DMS114 treated with DMSO at 0.1 percent for 48 hours (cell line): Measurements from ENCODE around the gene C1orf115.
A peak's percentile ranks its signal among the peaks of the same experiment; 100 is the strongest.
"Not testable (repeated sequence)": the region's sequence is repeated elsewhere in the genome, so short reads cannot be mapped to it uniquely, and the experiment has no call there.

ENCODE experiments used
- DNase-seq: peaks from one replicate; lab custom pipeline; 2025; ENCODE audit not compliant: unreplicated experiment; lab: John Stamatoyannopoulos, UW

The C1orf115 gene

GRCh38 chr1:220717800-220718640 is 27.9 kb downstream of the C1orf115 start:
- no peak for DNase-seq

DNA sequence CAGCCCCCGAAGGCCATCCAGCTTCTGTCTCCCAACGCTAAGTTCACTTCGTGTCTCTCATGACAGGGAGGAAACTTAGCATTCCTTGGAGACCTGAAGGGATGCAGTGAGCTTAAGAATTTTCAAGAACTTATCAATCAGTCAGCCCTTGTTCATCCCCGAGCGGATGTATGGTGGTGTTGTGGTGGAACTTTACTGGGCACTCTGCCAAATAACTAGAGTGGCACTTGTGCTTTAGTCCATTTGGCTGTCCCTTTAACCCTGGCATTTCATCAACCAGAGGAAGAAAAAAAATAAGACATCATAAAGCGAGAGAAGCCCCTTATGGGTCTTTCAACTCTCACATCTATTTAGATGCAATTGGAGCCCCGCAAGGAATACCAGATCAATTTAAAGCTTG is 31.1 kb downstream of the C1orf115 start:
- DNase-seq, result not testable (repeated sequence)

- no peak for DNase-seq
Observed at GRCh38 chr1:220726634-220727033, 36.5 kb downstream of the C1orf115 start.

DNA sequence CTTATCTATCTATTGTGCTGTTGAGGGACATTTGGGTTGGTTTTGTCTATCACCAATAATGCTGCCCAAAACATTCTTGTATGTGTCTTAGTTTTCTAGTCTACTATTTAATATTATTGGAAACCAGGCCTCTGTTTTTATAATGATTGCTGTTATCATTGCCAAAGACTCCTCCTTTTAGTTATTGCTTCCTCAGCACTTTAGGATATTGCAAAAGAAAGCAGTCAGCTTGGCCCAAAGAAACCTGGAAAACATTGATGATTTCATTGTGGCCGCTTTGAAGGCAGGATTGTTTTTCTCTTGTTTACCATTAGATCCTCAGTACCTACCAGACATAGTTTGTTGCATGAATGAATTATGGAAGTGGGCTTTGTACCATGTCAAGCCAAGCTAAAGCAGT is 37.4 kb downstream of the C1orf115 start:
- no peak for DNase-seq

GRCh38 chr1:220730486-220730885 is 40.3 kb downstream of the C1orf115 start:
- DNase-seq, result no peak

- no peak for DNase-seq
Observed at GRCh38 chr1:220732137-220732536, 42.0 kb downstream of the C1orf115 start.

DNA sequence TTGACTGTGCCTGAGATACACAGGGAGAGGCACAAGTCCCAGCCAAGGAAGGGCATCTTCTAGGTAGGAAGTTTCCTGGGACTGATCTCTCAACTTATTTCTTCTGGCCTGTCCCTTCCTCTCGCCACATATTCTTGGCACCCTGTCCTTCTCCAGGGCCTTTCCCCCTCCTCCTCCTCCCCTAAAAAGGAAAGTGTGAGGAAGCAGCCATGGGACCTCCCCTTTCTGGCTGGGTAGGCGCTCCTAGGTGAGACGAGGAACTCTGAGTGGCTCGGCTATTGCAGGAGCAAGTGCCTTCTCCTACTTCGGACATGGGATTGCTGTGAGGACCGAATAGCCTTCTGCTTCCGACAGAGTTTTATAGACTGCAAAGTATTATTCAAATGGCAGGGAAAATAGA is 42.5 kb downstream of the C1orf115 start:
- DNase-seq, result no peak

GRCh38 chr1:220733086-220733601 is 43.0 kb downstream of the C1orf115 start:
- DNase-seq, result peak; percentile 36

DNA sequence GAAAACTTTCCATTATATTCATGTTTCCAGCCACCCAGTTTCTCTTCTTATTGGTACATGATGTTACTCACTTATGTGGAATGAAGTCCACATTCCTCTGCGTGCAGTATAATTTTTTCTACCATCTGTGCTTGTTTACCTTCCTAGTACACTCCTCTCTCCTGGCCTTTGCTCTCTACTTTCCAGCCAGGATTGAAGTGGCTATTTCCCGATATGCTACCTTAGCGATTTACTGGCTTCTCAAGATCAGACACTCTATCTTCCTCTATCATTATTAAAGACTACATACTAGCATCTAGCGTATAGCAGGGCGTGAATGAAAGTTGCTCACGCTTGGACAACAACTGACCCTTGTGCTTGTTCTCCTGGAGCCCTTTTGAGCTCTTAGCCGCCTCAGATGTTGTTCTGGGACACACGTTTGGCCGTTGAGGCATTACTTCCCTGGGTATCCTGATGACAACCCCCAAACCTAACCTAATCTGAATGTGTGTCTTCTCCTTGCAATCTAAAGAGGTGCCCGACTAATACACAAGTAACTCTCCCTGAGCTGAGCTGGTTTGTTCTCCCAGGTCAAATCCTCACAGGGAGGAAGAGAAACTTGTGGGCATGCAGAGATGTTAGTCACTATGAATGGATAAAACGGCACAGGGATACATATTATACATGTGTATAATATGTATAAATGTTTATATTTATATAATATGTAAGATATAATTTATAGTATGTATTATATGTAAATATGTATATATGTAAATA is 44.6 kb downstream of the C1orf115 start:
- DNase-seq, result no peak

DNA sequence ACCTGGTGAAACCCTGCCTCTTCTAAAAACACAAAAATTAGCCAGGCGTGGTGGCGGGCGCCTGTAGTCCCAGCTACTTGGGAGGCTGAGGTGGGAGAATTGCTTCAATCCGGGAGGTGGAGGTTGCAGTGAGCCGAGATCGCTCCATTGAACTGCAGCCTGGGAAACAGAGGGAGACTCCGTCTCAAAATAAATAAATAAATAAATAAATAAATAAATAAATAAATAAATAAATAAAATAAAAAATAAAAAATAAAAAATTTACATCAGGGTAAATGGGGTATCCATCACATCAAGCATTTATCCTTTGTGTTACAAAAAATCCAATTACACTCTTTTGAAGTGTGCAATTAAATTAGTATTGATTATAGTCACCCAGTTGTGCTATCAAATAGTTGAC is 46.1 kb downstream of the C1orf115 start:
- not testable (repeated sequence) for DNase-seq

- no peak for DNase-seq
Observed at GRCh38 chr1:220741349-220741748, 51.2 kb downstream of the C1orf115 start.

GRCh38 chr1:220741825-220742224 is 51.7 kb downstream of the C1orf115 start:
- no peak for DNase-seq

GRCh38 chr1:220742520-220742919 is 52.4 kb downstream of the C1orf115 start:
- DNase-seq, result no peak

- no peak for DNase-seq
Observed at GRCh38 chr1:220746851-220747250, 56.7 kb downstream of the C1orf115 start.

DNA sequence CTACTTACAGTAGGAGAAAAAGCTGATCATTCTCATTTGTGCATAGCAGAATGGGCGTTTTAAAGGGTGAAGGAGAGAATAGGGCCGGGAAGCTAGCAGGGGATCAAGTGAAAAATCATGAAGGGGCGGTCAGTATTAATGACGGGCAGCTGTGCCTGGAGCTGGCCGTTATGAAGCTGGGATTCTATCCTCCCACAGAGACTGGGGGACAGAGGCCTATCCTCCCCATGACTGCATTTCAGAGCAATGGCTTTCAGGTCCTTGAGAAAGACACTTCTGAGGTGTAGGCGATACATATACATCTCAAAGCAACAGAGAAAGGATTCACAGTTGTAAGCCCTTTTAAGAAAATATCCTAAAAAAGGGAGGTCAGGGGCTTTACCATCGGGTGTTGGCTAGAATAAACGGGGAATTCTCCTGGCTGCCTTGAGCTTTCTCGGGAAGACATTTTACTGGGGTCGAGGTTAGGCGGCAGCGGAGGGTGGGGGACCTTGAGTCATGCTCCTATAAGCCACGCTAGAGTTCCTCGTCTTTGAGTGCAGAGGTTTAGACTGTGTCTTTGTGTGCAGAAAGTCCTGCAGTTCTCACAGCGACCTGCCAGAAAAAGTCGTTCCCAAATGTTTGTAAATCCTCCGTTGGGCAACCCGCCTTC is 57.4 kb downstream of the C1orf115 start:
- no peak for DNase-seq

DNA sequence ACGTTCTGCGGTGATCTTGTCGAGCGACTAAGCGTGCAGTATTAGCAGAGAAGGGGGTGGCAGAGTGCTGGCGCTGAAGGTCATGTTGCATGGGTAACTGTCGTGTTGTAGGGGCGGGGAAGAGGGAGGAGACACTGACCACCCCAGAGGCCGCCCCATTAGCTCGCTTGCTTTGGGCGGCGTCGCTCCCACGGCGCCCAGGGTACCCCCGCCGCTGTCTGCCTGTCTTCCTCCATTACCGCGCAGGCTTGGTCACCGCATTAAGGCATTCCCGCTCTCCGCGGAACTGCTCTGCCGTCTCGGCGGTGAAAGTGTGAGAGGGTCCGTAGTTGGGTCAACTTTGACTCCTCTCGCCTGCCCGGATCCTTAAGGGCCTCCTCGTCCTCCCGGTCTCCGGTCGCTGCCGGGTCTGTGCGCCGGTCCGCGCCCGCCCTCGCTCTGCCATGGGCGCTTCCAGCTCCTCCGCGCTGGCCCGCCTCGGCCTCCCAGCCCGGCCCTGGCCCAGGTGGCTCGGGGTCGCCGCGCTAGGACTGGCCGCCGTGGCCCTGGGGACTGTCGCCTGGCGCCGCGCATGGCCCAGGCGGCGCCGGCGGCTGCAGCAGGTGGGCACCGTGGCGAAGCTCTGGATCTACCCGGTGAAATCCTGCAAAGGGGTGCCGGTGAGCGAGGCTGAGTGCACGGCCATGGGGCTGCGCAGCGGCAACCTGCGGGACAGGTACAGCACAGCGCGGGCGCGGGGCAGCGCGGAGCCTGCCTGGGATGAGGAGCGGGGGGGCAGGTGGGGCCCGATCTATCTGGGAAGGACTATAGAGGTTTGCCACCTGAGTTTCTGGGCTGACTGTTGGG is 58.1 kb downstream of the C1orf115 start, which contains the start of gene MTARC2:
MTARC2 (plus strand) TSS at position 234 of the 846 bp plus-strand sequence; CDS start at position 444, 210 bp downstream.
- peak; percentile 26 for DNase-seq
